ENCODE results near the gene ARHGAP6. TPM values are rescaled to one million over a fixed set of nuclear protein-coding genes. Genes with fewer than 3 reads are reported as not detected.

ARHGAP6 gene
- polyA plus RNA-seq, 3 donors: 0.31 to 1.1 (median 0.40) TPM

DNA sequence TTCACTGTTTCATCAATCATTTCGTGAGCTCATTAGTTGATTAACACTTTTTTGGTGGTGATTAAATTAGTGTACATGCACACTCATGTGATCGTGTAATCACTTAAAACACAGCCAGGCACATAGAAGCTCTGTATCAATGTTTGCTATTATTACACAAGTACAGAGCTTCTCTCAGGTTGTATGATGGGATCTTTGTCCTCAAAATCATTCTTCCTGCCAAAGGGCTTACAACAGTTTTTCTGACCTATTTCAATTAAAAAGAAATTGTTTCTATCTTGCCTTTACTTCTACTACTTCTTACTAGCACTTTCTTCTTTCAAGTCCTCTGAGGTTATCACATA is 227.4 kb downstream of the ARHGAP6 start:
- Mint-ChIP-seq H3K27ac (no peak overlapping the region), H3K4me1 (no peaks in the 10 kb centered on the region), H3K9me3 (peaks cover 0 to 3% (median 0%) of the 10 kb centered on the region in 7 donors), H3K27me3 (ENCODE audit: low read depth in 3 of 3) (peaks cover 0 to 1% (median 0%) of the 10 kb centered on the region in 3 donors), H3K4me3 (no peak overlapping the region), H3K36me3 (no peaks in the 10 kb centered on the region)
- no peaks in the 10 kb centered on the region for H4K20me1 ChIP-seq (ENCODE audit: insufficient read depth, low read length)
- no CpG with 5 or more reads among the region's 2 CpGs for WGBS (ENCODE audit: insufficient coverage)
- intact Hi-C loops (cut with micrococcal nuclease): no loop called here
- no peaks in the 10 kb centered on the region for H3K79me2 ChIP-seq (ENCODE audit: insufficient read depth, low read length)
- H3K9ac ChIP-seq (ENCODE audit: insufficient read depth, low read length, poor library complexity, severe bottlenecking): no peak overlapping the region
- H3K27ac ChIP-seq (ENCODE audit: low read depth in 1 of 2, low read length in 2 of 2): no peak overlapping the region
- H3K27me3 ChIP-seq (ENCODE audit: control insufficient read depth in 2 of 2, insufficient read depth in 2 of 2, low read length in 2 of 2): no peaks in the 10 kb centered on the region
- no peak for TF ChIP-seq CTCF (IDR thresholded peaks at IDR 0.05)
- no peak for DNase-seq
- H3K4me1 ChIP-seq (ENCODE audit: control insufficient read depth in 1 of 2, insufficient read depth in 2 of 2, low read length in 2 of 2): no peaks in the 10 kb centered on the region
- H3K4me3 ChIP-seq (replicated peaks in 1 of 3; ENCODE audit: low read depth in 2 of 3, low read length in 3 of 3): no peak overlapping the region
- H3K4me2 ChIP-seq (replicated peaks; ENCODE audit: extremely low read depth, low read length, poor library complexity, severe bottlenecking): no peak overlapping the region
- no peaks in the 10 kb centered on the region for H3K9me3 ChIP-seq (replicated peaks in 1 of 2; ENCODE audit: control insufficient read depth in 1 of 2, insufficient read depth in 1 of 2, low read length in 2 of 2)
- no peaks in the 10 kb centered on the region for H3K36me3 ChIP-seq (replicated peaks in 1 of 2; ENCODE audit: control insufficient read depth in 1 of 2, insufficient read depth in 2 of 2, low read length in 2 of 2)
- H2AFZ ChIP-seq (ENCODE audit: insufficient read depth, low read depth, low read length, poor library complexity, severe bottlenecking): no peak overlapping the region

DNA sequence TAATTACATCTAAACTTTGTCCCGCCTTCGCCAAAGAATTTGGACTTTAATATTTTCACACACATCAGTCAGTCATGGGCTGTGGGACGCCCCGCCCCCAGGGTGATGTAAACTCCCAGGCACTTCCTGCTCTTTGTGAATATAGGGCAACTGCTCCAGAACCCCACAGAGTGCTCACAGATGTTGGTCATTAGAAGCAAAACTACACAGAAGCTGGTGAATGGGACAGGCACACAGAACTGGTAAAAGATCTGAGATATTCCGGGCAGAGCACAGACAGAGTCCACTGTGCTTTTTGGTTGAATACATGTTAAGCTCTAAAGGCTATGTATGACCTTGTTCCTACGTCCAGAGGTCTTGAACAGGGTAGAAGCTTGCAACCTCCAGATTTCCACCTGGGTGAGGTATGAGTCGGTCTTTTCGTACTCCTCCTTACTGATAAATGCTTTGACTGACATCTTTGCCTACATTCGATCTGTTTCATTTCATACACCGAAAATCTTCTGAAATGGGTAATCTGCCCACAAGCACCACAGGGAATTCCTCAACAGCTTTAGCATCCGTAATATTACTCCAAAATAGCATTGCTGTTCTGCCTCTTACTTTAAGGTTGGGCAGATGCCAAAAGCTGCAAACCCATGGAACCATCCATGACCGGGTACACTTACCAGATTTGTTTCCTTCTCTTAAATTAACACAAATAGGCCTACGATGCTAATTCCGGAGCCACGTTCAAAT is 227.9 kb downstream of the ARHGAP6 start:
- TF ChIP-seq CTCF (IDR thresholded peaks at IDR 0.05): no peak
- Histone ChIP-seq H3K36me3 (replicated peaks in 1 of 2; ENCODE audit: control insufficient read depth in 1 of 2, insufficient read depth in 2 of 2, low read length in 2 of 2) (no peaks in the 10 kb centered on the region), H3K4me3 (replicated peaks in 1 of 3; ENCODE audit: low read depth in 2 of 3, low read length in 3 of 3) (no peak overlapping the region), H3K4me1 (ENCODE audit: control insufficient read depth in 1 of 2, insufficient read depth in 2 of 2, low read length in 2 of 2) (no peaks in the 10 kb centered on the region), H2AFZ (ENCODE audit: insufficient read depth, low read depth, low read length, poor library complexity, severe bottlenecking) (no peak overlapping the region), H3K27ac (ENCODE audit: low read depth in 1 of 2, low read length in 2 of 2) (no peak overlapping the region), H3K9ac (ENCODE audit: insufficient read depth, low read length, poor library complexity, severe bottlenecking) (no peak overlapping the region), H4K20me1 (ENCODE audit: insufficient read depth, low read length) (no peaks in the 10 kb centered on the region), H3K4me2 (replicated peaks; ENCODE audit: extremely low read depth, low read length, poor library complexity, severe bottlenecking) (no peak overlapping the region), H3K9me3 (replicated peaks in 1 of 2; ENCODE audit: control insufficient read depth in 1 of 2, insufficient read depth in 1 of 2, low read length in 2 of 2) (no peaks in the 10 kb centered on the region), H3K79me2 (ENCODE audit: insufficient read depth, low read length) (no peaks in the 10 kb centered on the region), H3K27me3 (ENCODE audit: control insufficient read depth in 2 of 2, insufficient read depth in 2 of 2, low read length in 2 of 2) (no peaks in the 10 kb centered on the region)
- Mint-ChIP-seq H3K4me3 (no peak overlapping the region), H3K36me3 (no peaks in the 10 kb centered on the region), H3K9me3 (peaks cover 0 to 3% (median 0%) of the 10 kb centered on the region in 7 donors), H3K27ac (no peak overlapping the region), H3K4me1 (no peaks in the 10 kb centered on the region), H3K27me3 (ENCODE audit: low read depth in 3 of 3) (peaks cover 0 to 1% (median 0%) of the 10 kb centered on the region in 3 donors)
- no peak for DNase-seq
- 95% methylated on average over 4 of the region's 15 CpGs for WGBS (ENCODE audit: insufficient coverage)
- intact Hi-C loops (cut with micrococcal nuclease): no loop called here
